Epithelial cell of esophagus (primary cell): ENCODE results near the gene POLR1B.

Source experiments
- DNase-seq: peaks from one replicate; pipeline ENCODE4 v3.0.0; 2010; ENCODE audit warnings: low read depth
- H3K4me3 ChIP-seq: 2 replicates; pipeline ENCODE4 v1.5.1; 2011; ENCODE audit warnings: mild to moderate bottlenecking, low read length, control low read depth
- TF ChIP-seq, protein P1 (sequence below): IDR thresholded peaks from 2 replicates; pipeline ENCODE4 v1.5.1; 2011; ENCODE audit warnings: low read depth, mild to moderate bottlenecking, low read length, control low read depth, inconsistent platforms; ENCODE audit not compliant: insufficient read depth; ENCODE audit errors: missing control alignments

POLR1B gene

GRCh38 chr2:112600634-112601033 lies 58.4 kb downstream of the POLR1B start:
- TF ChIP-seq, protein P1, sequence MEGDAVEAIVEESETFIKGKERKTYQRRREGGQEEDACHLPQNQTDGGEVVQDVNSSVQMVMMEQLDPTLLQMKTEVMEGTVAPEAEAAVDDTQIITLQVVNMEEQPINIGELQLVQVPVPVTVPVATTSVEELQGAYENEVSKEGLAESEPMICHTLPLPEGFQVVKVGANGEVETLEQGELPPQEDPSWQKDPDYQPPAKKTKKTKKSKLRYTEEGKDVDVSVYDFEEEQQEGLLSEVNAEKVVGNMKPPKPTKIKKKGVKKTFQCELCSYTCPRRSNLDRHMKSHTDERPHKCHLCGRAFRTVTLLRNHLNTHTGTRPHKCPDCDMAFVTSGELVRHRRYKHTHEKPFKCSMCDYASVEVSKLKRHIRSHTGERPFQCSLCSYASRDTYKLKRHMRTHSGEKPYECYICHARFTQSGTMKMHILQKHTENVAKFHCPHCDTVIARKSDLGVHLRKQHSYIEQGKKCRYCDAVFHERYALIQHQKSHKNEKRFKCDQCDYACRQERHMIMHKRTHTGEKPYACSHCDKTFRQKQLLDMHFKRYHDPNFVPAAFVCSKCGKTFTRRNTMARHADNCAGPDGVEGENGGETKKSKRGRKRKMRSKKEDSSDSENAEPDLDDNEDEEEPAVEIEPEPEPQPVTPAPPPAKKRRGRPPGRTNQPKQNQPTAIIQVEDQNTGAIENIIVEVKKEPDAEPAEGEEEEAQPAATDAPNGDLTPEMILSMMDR: no peak
- H3K4me3 ChIP-seq: no peak overlapping the region
- no peak for DNase-seq

GRCh38 chr2:112601754-112602153 lies 59.5 kb downstream of the POLR1B start:
- no peak overlapping the region for H3K4me3 ChIP-seq
- TF ChIP-seq, protein P1: no peak
- peak; percentile 39 for DNase-seq

DNA sequence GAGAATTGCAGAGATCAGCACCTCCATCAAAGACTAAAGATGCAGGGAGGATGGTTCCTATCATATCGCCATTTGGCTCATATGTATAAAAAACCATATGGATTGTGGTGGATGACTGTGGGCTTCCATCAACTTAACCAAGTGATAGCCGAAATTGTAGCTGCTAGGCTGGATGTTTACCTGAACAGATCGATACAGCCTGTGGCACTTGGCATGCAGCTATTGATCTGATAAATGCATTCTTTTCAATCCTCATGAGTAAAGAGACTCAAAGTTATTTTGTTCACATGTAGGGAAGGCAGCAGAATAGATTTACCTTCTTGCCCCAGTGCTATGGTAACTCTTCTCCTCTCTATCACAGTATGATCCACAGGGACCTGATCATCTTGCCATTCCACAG lies 60.7 kb downstream of the POLR1B start:
- TF ChIP-seq, protein P1: no peak
- DNase-seq: no peak
- no peak overlapping the region for H3K4me3 ChIP-seq

DNA sequence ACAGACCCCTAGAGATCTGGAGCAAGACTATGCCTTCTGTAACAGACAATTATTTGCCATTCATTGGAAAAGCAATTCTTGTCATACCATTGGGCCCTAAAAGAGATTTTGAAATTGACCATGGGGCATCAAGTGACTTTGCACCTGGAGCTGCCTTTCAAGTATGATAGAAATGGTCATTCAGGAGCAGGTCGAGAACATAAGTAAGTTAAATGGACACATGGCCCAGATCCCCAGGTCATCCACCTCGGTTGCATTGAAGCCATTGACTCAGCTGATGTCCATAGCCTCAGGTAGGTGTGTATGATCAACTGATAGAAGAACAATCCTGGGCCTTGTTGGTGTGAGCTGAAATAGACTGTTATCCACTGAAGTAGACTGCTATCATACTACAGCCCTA lies 61.5 kb downstream of the POLR1B start:
- DNase-seq: no peak
- H3K4me3 ChIP-seq: no peak overlapping the region
- TF ChIP-seq, protein P1: no peak

GRCh38 chr2:112604952-112605351 lies 62.7 kb downstream of the POLR1B start:
- DNase-seq: no peak
- TF ChIP-seq, protein P1: no peak
- H3K4me3 ChIP-seq: no peak overlapping the region

DNA sequence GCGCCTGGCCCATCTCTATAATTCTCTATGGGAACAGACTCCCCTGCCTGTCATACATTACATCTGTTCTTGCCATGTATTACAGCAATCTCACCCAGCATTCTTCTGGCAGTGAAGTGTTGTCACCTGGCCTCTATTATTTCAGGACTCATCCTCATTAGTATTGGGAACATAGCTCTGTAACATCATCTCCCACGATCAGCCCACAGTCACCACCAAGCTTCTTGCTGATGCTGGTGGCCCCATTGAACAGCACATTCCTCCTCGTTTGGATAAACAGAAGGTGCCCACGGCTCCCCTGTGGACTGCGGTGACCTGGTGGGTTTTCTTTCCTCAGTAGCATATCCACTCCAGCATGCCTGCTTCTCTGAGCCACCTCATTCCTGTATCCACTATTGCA lies 63.7 kb downstream of the POLR1B start:
- no peak for DNase-seq
- TF ChIP-seq, protein P1: no peak
- H3K4me3 ChIP-seq: no peak overlapping the region

DNA sequence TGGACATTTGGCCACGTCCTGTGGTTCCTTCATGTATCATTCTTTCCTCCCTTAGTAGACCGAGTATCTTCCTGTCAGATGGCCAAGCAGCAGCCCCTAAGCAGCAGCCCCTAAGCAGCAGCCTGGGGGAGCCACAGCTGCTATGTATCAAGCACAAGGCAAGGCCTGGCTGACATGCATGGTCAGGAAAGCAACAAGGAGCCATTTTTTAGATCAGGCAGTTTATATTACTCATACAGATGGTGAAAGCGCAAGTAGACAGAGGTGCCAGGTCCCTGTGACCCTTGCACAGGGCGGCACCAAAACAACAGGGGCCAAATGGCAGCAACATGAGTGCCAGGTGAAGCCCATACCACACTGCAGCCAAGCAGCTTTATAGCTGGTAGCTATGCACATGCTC lies 64.3 kb downstream of the POLR1B start:
- TF ChIP-seq, protein P1: no peak
- no peak for DNase-seq
- H3K4me3 ChIP-seq: no peak overlapping the region
